HG02642 (cell line): ENCODE data around the gene RPS5.
A peak's percentile ranks its signal among the peaks of the same experiment; 100 is the strongest.
"Not testable (repeated sequence)": the region's sequence is repeated elsewhere in the genome, so short reads cannot be mapped to it uniquely, and the experiment has no call there.

ENCODE experiments used
- ATAC-seq: cut with Tn5 transposase; IDR thresholded peaks from one replicate; pipeline ENCODE4 v1.9.1; 2021; ENCODE audit warnings: mild to moderate bottlenecking; ENCODE audit not compliant: unreplicated experiment, poor library complexity

RPS5 gene

DNA sequence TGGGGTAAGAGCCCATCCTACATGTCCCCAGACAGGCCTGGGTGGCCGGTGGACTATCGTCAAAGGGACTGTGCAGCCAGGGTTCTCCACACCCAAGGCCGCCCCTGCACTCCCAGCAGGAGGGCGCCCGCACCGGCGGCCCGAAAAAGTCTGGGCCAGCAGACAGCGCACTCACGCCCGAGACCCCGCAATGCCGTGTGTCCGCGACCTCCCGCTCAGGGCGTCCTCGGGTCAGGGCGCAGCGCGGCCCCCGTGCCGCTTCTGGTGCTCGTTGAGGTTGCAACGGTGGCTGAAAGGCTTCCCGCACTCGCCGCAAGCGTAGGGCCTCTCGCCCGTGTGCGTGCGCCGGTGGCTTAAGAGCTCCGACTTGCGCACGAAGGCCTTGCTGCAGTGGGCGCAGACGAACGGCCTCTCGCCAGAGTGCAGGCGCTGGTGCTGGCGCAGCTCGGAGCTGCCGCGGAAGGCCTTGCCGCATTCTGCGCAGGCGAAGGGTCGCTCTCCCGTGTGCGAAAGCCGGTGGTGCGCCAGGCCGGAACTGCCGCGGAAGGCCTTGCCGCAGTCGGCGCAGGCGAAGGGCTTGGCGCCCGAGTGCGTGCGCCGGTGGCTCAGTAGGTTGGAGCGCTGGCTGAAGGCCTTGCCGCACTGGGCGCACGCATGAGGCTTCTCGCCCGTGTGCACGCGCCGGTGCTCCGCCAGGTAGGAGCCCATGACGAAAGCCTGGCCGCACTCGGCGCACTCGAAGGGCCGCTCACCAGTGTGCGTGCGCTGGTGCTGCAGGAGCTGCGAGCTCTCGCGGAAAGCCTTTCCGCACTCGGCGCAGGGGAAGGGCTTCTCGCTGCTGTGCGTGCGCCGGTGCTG lies 30.9 kb upstream of the RPS5 start:
- no peak for ATAC-seq

DNA sequence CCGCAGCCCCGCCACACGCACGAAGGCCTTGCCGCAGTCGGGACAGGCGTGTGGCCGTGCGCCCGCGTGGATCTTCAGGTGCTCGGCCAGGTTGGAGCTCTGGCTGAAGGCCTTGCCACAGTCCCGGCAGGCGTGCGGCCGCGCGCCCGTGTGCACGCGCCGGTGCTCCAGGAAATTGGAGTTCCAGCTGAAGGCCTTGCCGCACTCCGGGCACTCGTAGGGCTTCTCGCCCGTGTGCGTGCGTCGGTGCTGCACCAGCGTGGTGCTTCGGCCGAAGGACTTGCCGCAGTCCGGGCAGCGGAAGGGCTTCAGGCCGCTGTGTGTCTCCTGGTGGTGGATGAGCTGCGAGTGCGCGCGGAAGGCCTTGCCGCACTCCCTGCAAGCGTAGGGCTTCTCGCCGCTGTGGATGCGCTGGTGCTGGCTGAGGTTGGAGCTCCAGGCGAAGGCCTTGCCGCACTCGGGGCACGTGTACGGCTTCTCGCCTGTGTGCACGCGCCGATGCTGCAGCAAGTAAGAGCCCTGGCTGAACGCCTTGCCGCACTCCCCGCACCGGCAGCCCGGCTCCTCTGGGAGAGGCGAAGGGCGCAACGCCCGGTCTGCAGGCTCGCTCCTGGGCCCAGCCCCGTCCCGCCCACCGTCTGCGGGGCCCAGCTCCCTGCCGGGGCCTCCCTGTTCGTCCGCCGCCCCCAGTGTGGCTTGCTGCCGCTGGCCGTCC lies 30.1 kb upstream of the RPS5 start:
- no peak for ATAC-seq

DNA sequence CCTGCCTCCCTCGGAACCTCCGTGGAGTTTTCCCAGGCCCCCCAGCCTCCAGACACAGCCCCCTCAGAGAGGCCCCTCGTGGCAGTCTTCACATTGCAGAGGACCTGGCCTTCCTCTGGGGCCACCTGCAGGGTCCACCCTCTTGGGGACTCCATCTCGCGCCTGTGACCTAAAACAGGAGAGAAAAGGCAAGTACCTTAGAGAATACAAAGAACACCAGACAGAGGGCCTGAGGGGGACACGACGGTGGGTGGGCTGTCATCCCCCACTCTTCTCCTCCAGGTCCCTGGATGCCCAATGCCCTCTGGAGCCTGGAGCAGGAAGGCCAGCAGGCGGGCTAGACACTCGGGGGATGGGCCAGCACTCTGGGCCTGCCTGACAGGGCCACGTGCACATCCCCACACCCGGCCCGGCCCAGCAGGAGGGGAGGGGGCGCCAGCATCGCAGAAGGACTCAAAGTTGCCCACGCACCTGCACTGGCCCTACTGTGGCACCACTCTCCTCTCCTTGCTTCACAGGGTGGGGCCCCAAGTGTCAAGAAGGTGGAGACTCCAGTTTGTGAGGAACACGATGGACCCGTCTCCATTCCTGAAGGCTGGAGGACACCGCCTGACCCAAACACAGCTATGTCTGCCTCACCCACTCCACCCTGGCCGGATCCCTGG lies 29.5 kb upstream of the RPS5 start:
- no peak for ATAC-seq

DNA sequence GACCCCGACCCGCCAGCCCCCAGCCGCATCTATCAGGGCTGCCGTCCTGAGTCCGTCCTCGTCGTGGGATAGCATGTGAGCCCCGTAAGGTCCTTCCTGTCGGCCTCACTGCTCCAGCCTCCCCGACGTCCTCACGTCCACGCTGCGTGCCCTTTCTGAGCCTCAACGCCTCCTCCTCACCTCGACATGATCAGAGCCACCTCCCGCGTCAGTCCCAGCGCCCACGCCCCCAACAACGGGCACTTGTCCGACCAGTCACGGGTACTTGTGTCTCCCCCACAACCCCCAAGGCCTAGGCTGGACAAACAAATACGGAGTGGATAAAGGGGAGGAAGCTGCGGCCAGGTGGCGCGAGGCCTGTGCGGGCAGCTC lies 25.2 kb upstream of the RPS5 start:
- ATAC-seq, result no peak

DNA sequence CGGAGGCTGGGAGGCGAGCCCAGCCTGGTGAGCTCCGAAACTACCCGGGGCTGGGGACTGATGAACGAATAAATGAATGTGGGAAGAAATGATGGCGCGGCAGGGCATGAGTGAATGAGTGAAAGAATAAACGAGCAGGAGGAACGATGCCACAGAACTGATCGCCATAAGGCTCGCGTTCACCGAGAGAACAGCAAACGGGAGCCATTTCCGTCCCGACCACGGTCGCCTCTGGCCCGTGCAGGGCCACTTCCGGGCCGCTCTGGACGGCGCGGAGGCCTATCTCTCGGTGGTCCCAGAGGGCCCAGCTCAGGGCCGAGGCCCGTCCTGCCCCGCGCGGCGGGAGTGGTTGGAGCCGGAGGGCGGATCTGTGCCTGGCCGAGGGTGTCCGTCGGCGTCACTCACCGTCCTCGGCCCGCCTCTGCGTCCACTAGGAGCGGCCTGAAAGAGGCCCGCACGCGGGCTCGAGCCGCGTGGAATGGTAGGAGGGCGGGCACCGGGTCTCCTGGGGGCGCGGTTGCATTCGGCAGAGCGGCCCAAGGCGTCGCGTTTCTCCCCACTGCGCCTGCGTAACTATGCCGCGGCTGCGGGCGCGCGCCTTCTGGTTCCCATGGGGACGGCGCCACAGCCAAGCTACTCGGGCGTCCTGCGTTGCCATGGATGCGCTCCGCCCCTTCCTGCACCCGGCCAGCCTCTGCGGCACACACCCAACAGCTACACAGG lies 24.6 kb upstream of the RPS5 start, which contains the start of gene ZNF497:
Gene ZNF497 (minus strand): TSS at position 480 of the 723 bp plus-strand sequence. CDS start 5,116 bp downstream, outside the sequence.
- ATAC-seq, result peak; percentile 90

DNA sequence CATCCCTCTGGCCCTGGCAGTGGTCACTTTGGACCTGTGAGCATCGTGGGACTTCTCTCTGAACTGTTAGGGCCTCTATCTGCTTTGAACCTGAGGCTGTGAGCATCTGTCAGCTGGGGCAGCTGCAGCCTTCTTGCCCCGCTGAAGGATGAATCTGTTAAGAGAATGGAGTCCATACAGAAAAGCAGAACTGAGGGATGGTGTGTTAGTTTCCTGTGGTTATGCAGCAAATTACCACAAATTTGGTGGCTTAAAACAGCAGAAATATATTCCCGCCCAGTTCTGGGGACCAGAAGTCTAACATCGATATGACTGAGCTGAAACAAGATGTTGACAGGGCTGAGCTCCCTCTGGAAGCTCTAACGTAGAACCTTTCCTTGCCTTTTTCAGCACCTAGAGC lies 22.9 kb upstream of the RPS5 start:
- no peak for ATAC-seq

DNA sequence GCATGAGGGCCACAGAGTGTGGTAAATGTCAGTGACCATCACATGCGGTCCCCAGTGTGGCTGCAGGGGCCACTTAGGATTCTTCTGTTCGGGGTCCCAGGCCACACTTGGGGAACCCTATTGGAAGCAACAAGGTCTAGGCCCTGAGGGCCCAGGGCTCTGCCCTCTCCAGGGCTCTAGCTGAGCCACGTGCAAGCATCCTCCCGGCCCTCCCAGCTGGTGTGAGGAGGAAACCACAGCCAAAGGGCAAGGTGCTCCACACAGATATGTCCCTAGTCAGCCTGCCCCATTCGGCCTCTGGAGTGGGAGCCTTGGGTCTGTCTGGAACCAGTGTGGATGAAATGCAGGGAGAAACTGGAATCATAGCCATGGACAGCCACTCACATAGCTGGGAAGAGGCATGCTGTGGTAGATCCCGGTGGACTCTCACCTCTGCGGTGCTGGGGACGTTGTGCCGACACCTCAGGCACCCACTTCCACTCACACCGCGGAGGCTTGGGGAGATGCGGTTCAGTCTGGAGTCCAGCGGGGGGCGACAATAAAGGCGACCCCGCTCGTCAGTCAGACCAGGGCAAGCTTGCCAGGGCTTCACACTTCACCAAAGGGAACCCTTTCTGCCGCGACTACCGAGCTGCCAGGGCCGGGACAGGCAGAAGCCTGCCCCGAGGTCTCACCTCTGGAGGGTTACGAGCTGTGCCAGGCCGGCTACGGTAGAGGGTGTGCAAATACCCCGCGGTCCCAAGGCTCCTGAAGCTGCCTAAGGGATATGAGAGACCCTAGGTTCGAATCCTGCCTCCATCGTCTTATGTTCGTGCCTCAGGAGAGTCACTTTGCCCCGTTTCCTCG lies 20.3 kb upstream of the RPS5 start:
- ATAC-seq, result no peak

DNA sequence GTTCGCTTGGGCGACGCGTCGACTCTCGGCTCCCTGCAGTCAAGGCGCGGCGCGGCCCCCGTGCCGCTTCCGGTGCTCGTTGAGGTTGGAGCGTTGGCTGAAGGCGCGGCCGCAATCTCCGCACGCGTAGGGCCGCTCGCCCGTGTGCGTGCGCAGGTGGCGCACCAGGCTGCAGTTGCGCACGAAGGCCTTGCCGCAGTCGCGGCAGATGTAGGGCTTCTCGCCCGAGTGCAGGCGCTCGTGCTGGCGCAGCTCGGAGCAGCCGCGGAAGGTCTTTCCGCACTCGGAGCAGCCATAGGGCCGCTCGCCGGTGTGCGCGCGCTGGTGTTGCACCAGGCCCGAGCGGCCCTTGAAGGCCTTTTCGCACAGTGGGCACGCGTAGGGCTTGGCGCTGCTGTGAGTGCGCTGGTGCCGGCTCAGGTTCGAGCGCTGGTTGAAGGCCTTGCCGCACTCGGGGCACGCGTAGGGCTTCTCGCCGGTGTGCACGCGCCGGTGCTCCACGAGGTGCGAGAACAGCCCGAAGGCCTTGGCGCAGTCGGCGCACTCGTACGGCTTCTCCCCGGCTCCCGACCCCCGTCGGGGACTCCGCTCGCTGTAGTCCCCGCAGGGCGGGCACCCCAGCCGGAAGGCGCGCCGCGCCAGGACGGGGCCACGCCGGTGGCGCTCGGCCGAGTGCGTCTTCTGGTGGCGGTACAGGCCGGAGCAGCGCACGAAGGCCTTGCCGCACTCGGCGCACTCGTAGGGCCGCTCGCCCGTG lies 19.2 kb upstream of the RPS5 start:
- ATAC-seq, result no peak

DNA sequence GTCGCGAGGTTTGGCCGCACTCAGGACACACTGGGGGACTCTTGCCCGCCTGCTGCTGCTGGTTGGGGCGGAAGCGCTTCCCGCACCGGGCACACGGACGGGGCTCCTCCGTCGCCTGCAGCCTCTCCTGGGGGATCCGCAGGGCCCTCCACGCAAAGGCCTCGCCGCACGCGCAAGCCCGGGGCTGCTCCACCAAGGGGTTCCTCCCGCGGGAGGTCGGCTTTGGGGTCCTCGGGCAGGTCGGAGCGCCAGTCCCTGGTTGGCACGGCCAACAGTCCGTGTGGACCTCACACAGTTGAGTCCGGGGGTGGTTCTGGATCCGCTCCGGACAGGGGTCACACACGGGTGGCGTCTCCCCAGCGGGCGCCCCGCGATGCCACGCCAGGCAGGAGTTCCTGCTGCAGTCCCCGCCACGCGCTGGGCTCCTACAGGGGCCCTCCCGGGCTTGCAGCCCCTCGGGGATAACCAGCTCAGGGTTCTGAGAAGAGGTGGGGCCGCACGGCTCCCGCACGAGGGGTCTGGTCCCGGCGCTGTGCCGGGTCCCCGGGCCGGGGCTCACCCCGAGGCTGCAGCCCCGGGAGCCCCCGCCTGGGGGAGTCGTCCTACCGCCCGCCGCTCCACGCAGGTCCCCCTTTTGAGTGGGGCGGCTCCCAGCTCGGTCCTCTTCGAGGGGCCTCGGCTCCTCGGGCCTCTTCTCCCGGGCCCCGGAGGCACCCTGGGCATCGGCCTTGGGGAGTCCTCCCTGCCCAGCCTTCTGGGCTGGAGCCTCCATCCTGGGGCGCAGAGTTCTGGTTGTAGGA lies 18.3 kb upstream of the RPS5 start:
- ATAC-seq, result no peak

DNA sequence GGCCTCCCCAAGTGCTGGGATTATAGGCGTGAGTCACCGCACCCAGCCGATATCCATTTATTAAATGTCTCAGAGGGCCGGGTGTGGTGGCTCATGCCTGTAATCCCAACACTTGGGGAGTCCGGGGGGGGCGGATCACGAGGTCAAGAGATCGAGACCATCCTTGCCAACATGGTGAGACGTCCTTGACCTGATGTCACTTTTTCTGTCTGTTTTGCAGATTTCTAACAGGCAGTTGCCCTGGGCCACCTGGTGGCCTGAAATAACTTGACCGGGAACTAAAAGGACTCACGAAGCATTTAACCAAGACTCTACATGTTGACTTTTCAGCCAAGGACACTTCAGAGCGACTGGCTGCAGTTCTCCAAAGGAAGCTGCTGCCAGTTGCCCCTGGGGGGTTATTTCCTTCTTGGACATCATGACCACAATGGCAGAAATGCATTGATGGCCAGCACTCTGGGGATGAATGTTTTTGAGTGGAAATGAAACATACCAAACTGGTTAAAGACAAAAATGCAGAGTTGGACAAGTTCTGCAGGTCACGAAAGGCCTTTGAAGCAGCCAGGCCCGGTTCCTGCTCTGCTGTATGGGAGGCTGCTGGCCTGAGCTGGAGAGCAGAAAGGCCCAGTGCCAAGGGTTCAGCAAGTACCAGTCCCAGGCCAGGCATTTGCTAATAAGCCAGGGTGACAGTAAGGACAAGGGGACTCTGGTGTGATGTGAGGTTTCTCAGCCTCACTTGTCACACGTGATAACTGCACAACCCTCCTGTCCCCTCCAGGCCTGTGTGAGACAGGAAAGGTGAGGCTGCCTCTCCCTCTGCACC lies 14.5 kb upstream of the RPS5 start:
- no peak for ATAC-seq

DNA sequence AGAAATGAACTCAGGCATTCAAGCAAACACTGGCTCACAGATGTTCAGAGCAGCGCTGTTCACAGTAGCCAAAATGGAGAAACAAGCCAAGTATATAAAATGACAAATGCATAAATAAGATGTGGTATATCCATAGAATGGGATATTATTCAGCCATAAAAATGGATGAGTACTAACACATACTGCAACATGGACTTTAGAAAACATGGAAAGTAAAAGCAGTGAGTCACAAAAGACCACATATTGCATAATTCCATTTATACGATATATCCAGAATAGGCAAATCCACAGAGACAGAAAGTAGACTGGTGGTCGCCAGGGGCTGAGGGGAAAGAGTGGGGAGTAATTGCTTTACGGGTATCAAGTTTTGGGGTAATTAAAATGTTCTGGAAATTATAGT lies 12.9 kb upstream of the RPS5 start:
- no peak for ATAC-seq

DNA sequence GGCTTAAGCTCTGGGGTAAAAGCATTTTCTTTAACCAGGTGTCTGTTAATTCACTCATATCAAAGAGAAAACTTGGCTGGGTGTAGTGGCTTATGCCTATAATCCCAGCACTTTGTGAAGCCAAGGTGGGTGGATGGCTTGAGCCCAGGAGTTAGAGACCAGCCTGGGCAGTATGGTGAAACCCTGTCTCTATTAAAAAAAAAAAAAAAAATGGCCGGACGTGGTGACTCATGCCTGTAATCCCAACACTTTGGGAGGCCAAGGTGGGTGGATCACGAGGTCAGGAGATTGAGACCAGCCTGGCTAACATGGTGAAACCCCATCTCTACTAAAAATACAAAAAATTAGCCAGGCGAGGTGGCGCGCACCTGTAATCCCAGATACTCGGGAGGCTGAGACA lies 10.3 kb upstream of the RPS5 start:
- not testable (repeated sequence) for ATAC-seq

DNA sequence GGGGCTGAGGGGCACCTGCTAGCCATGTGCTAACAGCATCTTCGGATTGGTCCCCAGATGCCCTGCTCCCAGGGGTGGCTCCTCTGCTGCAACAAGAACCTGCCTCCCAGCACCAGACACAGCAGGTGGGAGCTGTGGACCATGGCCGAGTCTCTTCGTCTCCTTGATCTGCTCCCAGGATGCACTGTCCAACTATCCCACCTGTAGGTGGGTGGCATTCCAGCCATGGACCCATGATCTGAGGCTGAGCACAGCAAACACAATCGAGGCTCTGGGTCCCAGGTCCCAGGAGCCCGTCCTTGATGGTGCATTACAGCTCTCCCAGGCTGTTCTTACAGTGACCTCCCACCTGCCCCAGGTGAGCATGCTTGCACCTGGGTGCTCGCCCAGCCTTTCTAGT lies 7.8 kb upstream of the RPS5 start:
- no peak for ATAC-seq

DNA sequence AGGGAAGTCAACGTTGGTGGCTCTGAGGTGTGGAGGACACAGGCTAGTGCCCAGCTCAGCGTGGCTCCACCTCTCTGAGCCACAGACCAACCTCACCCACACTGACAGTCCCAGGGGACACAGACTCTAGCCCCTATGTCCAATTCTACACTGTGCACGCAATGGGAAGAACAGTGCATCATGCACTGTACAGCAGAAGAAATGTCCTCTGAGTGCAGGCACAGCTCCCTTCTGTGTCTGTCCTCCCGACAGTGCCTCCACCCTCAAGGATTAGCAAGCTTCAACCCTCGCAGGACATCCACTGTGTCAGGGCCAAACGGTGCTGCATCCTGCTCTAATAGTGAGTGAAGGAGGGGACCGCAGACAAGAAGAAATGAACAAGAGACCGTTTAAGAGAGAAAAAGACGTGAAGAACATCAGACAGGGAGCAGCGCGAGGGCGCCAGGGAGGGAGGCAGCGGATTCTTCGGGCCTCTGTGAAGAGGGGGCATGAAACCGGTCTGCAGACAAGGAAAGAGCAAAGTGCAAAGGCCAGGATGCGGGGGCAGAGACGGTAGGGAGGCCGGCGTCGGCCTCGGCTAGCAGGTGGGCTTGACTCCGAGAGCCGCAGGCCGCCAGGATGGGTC lies 6.9 kb upstream of the RPS5 start:
- ATAC-seq, result no peak

DNA sequence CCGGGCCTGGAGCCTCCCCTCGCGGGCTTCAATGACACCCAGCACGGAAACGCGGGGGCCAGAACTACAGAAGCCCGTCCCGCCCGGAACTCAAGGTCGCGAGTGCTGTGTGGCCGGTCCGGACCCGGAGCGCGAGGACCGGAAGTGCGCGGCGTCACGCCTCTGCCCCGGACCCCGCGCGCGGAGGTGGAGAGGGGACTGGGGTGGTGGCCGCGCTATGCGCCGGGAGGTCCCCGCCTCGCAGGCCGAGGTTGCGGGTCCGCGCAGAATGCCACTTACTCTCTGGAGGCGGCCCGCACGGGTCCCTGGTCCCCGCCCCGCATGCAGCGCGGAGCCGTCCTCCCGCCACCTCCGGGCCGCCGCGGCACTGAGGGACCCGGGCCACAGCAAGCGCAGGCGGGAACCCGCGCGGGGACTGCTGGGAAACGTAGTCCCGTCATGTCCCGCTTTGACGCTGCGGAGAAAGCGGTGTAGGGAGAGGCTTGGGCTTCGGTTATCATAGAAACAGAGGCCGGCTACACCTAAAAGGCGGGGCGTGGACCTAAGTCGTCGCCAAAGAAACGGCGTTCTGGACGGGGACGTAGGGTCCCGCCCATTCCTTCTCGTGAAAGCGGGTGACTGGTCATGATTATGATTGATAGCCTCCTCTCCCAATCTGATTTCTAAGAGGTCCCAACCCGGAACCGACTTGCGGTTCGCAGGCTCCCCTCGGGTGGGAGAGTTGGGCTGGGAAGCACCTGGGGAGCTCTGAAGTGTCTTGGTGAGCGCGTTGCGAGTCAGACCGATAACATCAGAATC lies 6.2 kb upstream of the RPS5 start, which contains the start of gene ZNF837:
Gene ZNF837 (minus strand): TSS at position 369 of the 798 bp plus-strand sequence. CDS start 11,698 bp downstream, outside the sequence.
- peak; percentile 82 for ATAC-seq
